Measurements from ENCODE around the gene TPD52L2. TPM values are rescaled to one million over a fixed set of nuclear protein-coding genes. Genes with fewer than 3 reads are reported as not detected.

TPD52L2 gene
- total RNA-seq, 1 experiment from 2014 or later, result 192 TPM

DNA sequence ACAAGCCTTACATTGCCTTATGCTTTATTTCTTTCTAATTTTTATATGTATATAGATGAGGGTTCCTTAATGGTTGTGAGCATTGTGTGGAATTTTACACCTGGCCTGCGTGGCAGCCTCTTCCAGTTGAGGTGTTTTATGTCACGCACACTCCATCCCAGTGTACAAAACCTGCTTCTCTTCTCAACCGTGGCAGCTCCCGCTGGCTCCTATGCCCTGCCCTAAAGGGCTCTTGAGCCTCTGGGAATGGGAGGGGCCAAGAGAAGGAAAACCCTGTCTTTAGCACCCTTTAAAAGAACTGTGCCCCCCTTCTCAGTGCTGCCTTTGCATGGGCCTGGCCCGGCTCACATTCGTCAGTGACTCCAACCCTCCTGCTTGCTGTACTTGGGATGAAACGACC lies 25.5 kb downstream of the TPD52L2 start:
- H3K4me3 Mint-ChIP-seq (ENCODE audit: low read depth, unreplicated experiment), result no peak overlapping the region
- H3K36me3 Mint-ChIP-seq (ENCODE audit: insufficient read depth, unreplicated experiment), result peaks cover 85% of the 10 kb centered on the region
- DNase-seq, result no peak
- CTCF ChIA-PET, result interaction anchor here (0.7 kb wide), 1 partner anchor 130 kb away, joined by 3 read pairs; no protein-coding TSS in a partner anchor
- peaks cover 25% of the 10 kb centered on the region for H3K4me1 Mint-ChIP-seq (ENCODE audit: low read depth, unreplicated experiment)
- H3K27me3 Mint-ChIP-seq (ENCODE audit: unreplicated experiment), result no peaks in the 10 kb centered on the region
- intact Hi-C loops (cut with micrococcal nuclease; ENCODE audit: unreplicated experiment), result loop anchor here (10.0 kb wide), 1 partner anchor 164 kb away; no protein-coding TSS in a partner anchor
- H3K27ac Mint-ChIP-seq (ENCODE audit: unreplicated experiment), result no peak overlapping the region
- TF ChIP-seq, protein P1, sequence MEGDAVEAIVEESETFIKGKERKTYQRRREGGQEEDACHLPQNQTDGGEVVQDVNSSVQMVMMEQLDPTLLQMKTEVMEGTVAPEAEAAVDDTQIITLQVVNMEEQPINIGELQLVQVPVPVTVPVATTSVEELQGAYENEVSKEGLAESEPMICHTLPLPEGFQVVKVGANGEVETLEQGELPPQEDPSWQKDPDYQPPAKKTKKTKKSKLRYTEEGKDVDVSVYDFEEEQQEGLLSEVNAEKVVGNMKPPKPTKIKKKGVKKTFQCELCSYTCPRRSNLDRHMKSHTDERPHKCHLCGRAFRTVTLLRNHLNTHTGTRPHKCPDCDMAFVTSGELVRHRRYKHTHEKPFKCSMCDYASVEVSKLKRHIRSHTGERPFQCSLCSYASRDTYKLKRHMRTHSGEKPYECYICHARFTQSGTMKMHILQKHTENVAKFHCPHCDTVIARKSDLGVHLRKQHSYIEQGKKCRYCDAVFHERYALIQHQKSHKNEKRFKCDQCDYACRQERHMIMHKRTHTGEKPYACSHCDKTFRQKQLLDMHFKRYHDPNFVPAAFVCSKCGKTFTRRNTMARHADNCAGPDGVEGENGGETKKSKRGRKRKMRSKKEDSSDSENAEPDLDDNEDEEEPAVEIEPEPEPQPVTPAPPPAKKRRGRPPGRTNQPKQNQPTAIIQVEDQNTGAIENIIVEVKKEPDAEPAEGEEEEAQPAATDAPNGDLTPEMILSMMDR (IDR thresholded peaks at IDR 0.05; ENCODE audit: unreplicated experiment), result no peak
- no TSS peak for BruUV-seq (replicated peaks)
- H3K9me3 Mint-ChIP-seq (ENCODE audit: low read depth, unreplicated experiment), result no peaks in the 10 kb centered on the region

DNA sequence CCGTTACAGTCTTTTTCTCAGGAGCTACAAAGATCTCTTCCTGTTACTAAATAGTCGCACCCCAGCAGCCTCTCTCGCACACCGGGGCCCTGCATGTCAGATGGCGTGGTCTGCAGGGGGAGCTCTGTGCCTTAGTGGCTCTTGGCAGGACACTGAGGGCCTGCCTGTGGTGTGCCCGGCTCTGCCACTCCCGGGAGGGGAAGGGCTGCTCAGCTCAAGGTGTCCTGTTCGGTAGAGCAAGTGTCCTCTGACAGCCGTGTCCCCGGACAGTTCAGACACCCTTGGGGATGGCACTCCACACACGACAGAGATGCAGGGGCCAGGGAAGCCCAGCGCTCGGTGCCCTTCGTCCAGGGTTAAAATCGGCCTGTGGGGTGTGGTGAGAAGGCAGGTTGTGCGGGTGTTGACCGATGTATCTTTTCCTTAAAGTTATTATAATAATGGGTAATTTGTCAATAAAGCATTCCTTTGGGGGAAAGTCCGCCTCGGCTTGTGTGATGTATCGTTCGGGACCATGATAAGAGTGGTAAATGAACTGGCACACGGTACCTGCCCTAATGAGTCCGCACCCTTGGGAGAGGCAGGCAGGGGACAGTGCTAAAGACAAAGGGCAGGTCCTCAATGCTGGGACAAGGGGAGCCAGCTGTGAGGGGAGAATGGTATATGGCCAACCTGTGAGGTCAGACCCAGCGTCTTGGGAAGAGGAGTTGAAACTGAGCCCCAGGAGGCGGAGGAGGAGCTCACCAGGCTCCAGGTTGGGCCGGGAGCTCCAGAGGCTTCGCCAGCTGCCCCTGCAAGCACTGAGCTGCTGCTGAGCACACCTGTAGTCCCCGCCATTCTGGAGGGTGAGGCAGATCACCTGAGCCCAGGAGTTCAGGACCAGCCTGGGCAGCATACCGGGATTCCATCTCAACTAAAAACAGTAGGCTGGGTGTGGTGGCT lies 26.3 kb downstream of the TPD52L2 start:
- TF ChIP-seq, protein P1 (IDR thresholded peaks at IDR 0.05; ENCODE audit: unreplicated experiment), result no peak
- CTCF ChIA-PET, result no interaction called here
- H3K36me3 Mint-ChIP-seq (ENCODE audit: insufficient read depth, unreplicated experiment), result peaks cover 85% of the 10 kb centered on the region
- TSS peak; percentile 39 for BruUV-seq (replicated peaks)
- H3K9me3 Mint-ChIP-seq (ENCODE audit: low read depth, unreplicated experiment), result no peaks in the 10 kb centered on the region
- peaks cover 30% of the 10 kb centered on the region for H3K4me1 Mint-ChIP-seq (ENCODE audit: low read depth, unreplicated experiment)
- DNase-seq, result no peak
- H3K27me3 Mint-ChIP-seq (ENCODE audit: unreplicated experiment), result no peaks in the 10 kb centered on the region
- no peak overlapping the region for H3K27ac Mint-ChIP-seq (ENCODE audit: unreplicated experiment)
- intact Hi-C loops (cut with micrococcal nuclease; ENCODE audit: unreplicated experiment), result loop anchor here (10.0 kb wide), 1 partner anchor 163 kb away; no protein-coding TSS in a partner anchor
- H3K4me3 Mint-ChIP-seq (ENCODE audit: low read depth, unreplicated experiment), result no peak overlapping the region

DNA sequence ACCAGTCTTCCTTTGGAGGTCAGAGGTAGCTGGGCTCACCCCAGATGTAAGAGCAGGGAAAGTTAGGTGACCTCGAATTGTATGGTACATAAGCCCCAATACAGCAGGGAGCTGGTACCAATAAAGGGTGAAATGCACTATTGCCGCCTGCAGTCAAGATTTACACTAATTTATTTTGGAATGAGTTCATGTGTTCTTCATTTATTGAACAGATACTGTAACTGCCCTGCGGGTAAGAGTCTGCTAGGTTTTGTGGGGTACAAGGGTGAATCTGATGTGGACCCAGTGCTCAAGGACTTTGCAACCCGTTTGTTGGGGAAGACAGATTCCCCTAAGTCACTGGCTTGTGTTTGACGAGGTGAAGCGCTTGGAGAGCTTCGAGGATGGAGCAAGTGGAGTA lies 27.3 kb downstream of the TPD52L2 start:
- CTCF ChIA-PET, result interaction anchor here (0.7 kb wide), 1 partner anchor 146 kb away, joined by 4 read pairs; no protein-coding TSS in a partner anchor
- intact Hi-C loops (cut with micrococcal nuclease; ENCODE audit: unreplicated experiment), result loop anchor here (10.0 kb wide), 1 partner anchor 162 kb away; no protein-coding TSS in a partner anchor
- Mint-ChIP-seq H3K36me3 (ENCODE audit: insufficient read depth, unreplicated experiment) (peaks cover 83% of the 10 kb centered on the region), H3K27ac (ENCODE audit: unreplicated experiment) (peak overlapping the region; percentile 48), H3K27me3 (ENCODE audit: unreplicated experiment) (no peaks in the 10 kb centered on the region), H3K4me1 (ENCODE audit: low read depth, unreplicated experiment) (peaks cover 39% of the 10 kb centered on the region), H3K4me3 (ENCODE audit: low read depth, unreplicated experiment) (no peak overlapping the region), H3K9me3 (ENCODE audit: low read depth, unreplicated experiment) (no peaks in the 10 kb centered on the region)
- no TSS peak for BruUV-seq (replicated peaks)
- DNase-seq, result no peak
- TF ChIP-seq, protein P1 (IDR thresholded peaks at IDR 0.05; ENCODE audit: unreplicated experiment), result no peak

DNA sequence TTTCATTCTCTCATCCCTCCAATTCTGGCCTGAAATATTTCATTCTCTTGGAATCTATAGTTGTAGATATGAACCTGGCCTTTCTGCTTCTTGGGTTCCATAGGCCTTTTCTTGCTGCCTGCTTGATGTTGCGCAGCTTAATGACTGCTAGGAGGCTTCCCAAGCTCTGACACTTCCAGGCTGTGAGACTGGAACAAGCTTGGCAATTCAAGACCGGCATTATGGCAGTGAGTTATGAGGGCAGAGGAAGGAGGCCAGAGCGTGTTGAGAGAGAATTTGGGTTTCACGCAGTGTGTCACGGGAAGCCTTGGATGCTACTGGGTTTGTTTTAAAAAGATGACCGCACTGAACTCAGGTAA lies 28.9 kb downstream of the TPD52L2 start:
- Mint-ChIP-seq H3K4me1 (ENCODE audit: low read depth, unreplicated experiment) (peaks cover 49% of the 10 kb centered on the region), H3K36me3 (ENCODE audit: insufficient read depth, unreplicated experiment) (peaks cover 82% of the 10 kb centered on the region), H3K9me3 (ENCODE audit: low read depth, unreplicated experiment) (no peaks in the 10 kb centered on the region), H3K4me3 (ENCODE audit: low read depth, unreplicated experiment) (peak overlapping the region; percentile 72), H3K27ac (ENCODE audit: unreplicated experiment) (peak overlapping the region; percentile 60), H3K27me3 (ENCODE audit: unreplicated experiment) (no peaks in the 10 kb centered on the region)
- TF ChIP-seq, protein P1 (IDR thresholded peaks at IDR 0.05; ENCODE audit: unreplicated experiment), result no peak
- BruUV-seq (replicated peaks), result no TSS peak
- DNase-seq, result no peak
- intact Hi-C loops (cut with micrococcal nuclease; ENCODE audit: unreplicated experiment), result loop anchor here (10.0 kb wide), 1 partner anchor 161 kb away; no protein-coding TSS in a partner anchor
- CTCF ChIA-PET, result interaction anchor here (0.6 to 1.1 kb wide), 2 partner anchors 22 to 28 kb away, joined by 5 to 8 read pairs; partner anchors contain the start of gene TPD52L2

All from Calu3 (cell line).